Measurements from ENCODE around the gene TMEM167A.
A peak's percentile ranks its signal among the peaks of the same experiment; 100 is the strongest.

TMEM167A gene

GRCh38 chr5:83034528-83035207 is 42.5 kb downstream of the TMEM167A start:
- no peak for DNase-seq

- DNase-seq = no peak
These were observed 43.2 kb downstream of the TMEM167A start for GRCh38 chr5:83034036-83034435.

GRCh38 chr5:83031381-83031780 is 45.8 kb downstream of the TMEM167A start:
- no peak for DNase-seq

- no peak for DNase-seq
These were observed 47.3 kb downstream of the TMEM167A start for GRCh38 chr5:83029912-83030311.

- DNase-seq = no peak
These were observed 50.1 kb downstream of the TMEM167A start for GRCh38 chr5:83026930-83027687.

DNA sequence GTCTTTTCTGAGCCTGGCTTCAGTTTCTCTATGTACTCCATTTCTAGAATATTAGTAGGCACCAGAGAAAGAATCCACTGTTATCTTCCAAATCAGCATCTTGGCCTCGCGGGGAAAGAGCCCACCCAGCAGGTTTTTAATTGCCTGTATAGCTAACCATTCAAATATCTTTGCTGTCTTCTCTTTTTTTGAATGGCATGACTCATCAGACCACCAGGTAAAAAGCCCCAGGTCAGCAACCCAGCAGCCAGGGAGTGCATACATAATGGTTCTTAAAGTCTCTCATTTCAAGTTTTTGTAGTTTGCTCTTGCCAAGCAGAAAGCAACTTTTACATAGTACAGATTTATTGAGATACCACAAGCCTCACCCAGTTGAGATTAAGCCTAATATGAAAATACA is 50.7 kb downstream of the TMEM167A start:
- DNase-seq = no peak

DNA sequence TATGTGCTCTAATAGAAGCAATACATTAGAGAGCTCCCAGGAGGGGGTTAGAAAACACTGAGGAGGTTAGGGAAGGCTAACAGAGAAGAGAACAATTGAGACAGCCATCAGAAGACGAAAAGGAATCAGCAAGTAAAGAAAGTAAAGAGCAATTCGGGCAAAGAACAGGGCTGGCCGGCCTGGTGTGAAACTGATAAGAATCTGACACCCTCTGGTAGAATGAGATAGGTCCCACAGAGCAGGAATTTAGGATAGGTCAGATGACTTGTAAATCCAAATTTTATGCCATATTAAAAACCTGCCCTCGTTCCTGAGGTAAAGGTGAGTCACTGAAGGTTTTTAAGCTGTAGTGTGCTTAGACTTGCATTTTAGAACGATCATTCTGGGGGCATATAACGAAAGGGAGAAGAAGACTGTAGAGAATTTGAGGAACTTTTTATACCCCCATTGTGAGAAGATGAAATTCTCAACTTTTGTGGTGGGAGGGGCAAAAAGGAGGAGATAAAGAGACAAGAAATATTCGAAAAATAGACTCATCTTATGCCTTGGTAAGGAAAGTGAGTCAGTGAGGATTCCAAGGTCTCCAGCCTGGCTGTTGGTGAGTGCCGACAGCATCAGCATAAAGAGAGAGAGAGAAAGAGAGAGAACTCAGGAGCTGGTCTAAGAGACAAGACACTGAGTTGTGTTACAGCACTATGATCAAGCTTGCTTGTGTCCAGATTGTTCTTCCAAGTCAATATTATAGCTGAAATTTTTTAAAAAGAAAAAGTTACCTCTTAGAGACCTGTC is 51.3 kb downstream of the TMEM167A start:
- no peak for DNase-seq

GRCh38 chr5:83022334-83022733 is 54.9 kb downstream of the TMEM167A start:
- no peak for DNase-seq

- DNase-seq = no peak
These were observed 61.5 kb downstream of the TMEM167A start for GRCh38 chr5:83015676-83016075.

GRCh38 chr5:83011985-83012384 is 65.2 kb downstream of the TMEM167A start:
- DNase-seq = peak; percentile 29

- no peak for DNase-seq
These were observed 67.8 kb downstream of the TMEM167A start for GRCh38 chr5:83009408-83009807.

DNA sequence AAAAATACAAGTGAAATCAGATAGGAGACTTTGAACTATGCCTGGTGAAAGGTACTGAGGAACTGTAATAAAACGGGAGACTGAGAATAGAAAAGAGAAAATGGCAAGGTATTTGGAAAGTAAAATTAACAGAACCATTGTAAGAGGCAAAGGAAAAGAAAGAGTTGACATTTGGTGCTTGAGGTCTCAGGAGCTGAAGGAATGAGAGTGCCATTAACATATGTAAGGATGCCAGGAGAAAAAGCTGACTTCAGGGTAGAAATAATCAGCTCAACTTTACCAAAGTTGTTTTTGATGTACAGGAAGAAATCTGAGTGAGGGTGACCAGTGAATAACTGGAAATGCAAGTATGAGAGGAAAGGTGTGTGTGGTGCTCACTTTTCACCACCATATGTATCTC is 69.4 kb downstream of the TMEM167A start:
- DNase-seq = no peak

DNA sequence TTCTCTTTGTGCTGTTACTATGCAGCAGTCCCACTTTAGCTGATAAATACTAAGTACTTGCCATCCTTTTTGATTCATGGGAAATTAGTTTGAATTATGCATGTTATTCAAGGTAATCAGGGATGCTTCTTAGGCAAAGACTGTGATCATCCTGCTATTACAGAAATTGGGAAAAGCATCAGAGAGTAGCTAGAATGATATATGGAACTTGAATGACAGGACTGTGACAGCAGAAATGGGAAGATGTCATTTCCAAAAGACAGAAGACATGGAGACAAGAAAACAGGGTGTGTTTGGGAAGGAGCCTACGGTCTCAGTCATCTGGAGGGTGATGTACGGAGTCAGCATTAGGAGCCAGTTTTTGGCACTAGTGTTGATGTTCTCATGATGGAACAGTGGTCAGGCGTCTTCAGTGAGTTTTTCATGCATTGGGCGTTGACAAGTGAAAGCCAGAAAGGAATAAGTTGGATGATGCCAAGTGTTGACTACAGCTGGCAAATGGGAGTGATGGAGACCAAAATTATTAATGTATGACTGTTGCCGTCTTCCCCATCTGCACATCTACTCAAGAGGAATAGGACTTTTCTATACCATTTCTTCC is 70.4 kb downstream of the TMEM167A start:
- no peak for DNase-seq

GRCh38 chr5:83003791-83004190 is 73.4 kb downstream of the TMEM167A start:
- no peak for DNase-seq

All from CD4-positive, alpha-beta T cell treated with Interferon gamma for 1 hour (primary cell).